ENCODE measurements around the gene GPR17.

The GPR17 gene

GRCh38 chr2:127643439-127644065 is 2.4 kb upstream of the GPR17 start:
- no peak for DNase-seq

DNA sequence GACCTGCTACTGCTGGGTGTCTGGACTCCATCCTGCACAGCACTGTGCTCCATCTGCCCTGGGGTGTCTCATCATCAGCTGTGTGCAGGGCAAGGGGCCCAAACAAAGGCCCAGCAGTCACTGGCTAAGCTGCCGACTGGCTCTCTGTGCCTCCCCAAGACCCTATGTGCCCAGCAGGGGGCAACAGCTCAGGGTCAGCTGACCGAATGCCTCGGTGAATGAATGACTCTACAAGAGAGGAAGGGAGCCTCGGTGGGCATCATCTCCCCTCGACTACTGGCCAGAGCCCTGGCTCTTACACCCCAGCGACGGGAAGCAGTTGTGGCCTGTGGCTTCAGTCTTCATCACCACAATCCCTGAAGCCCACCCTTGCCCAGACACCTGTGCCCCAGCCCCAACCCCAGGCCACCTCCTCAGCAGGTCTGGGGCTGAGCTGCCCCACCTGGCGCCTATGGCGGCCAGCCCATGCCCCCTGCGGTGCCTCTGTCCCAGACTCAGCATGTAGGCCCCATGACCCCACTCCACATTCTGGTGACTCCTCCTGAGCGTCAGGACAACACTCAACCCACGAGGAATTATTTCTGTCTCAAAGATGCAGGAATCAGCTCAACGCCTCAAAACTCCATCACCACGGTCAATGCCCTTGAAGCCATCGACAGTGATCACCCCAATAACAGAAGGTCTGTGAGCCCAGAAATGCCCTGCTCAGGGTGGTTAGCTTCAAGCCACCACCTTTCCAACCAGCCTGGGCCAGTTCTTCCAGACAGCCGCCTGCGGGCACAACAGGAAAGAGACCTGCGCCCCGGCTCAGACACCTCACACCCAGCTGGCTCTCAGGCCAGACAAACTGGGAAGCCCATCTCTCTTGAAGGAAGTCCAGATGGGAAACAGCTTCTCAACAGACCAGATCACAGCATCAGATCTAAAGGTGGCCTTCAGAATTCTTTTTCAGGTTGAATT is 1.6 kb upstream of the GPR17 start:
- no peak for DNase-seq

DNA sequence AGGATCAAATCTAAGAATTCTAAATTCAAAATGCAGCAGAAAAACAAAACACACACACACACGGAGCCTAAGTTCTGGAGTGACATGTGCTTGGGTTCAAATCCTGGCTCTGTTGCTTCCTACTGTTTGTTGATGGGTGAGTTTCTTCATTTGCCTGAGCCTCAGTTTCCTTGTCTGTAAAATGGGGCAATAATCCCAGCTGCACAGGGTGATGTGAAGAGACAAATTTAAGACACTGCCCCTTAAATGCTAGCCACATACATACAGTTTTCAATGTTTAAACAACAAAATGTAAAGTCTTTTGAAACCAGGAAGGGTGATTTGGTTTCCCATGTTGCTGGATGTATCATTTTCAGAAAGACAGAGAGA is 943 bp upstream of the GPR17 start:
- DNase-seq: no peak

GRCh38 chr2:127646487-127647241 is 711 bp downstream of the GPR17 start:
- no peak for DNase-seq

DNA sequence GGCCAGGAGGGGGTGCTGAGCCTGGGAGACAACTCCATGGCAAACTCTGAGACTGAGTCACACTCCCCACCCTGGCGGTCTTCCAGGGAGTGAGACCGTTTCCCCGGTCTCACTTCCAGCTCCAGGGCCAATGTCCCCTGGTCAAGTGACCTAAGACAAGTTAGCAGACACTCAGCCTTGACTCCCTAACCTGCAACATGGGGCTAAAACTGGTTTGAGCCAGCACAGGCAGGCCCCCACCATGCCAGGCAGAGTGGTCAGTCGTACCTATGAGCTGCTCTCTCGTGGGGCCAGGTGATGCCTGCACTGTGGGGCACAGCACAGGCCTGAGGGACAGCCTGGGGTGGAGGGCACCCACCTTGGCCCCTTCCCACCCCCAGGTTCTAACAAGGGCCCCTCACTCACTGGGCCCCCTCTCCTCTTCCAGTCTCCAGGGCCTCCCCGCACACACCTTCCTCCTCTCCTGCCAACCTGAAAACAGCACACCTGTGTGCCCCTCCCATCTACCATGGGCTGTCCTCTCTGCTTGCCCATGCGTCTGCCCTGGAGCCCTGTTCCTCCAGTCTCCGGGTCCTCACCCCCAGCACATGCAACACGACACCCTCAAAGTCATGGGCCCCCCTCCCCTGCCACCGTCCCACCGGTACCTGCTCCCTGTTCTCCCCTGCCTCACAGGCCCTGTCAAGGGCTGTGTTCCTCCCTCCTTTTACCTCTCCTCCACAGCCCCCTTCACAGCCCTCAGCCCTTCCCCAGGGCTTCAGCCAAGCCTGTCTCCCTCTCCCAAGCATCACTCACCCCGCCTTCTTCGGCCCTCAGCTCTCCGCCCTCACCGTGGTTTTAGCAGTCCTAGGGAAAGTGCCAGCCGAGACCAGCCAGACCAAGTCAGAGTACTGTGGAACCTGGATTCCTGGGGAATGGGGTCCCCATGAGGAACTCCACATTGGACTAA is 1.6 kb downstream of the GPR17 start:
- no peak for DNase-seq

- DNase-seq: no peak
These were observed 2.4 kb downstream of the GPR17 start for GRCh38 chr2:127648321-127648720.

- no peak for DNase-seq
These were observed 3.2 kb downstream of the GPR17 start for GRCh38 chr2:127649100-127649611.

DNA sequence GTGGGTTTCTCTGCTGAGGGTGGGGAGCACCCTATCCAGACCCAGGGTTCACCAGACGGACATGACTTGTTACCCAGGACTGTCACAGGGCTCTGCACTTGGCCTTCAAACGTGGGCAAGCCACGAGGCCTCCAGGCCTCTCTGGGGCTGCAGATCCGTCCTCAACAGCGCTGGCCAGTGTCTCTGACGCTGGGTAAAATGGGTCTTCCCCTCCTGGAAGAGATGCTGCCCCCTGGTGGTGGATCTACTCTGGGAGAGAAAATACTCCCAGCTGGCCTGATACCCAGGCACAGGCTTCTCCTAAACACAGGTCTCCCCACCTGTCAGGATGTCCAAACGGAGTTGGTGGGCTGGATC is 3.7 kb downstream of the GPR17 start:
- peak; percentile 73 for DNase-seq

GRCh38 chr2:127650041-127650784 is 4.3 kb downstream of the GPR17 start:
- no peak for DNase-seq

- no peak for DNase-seq
These were observed 4.9 kb downstream of the GPR17 start for GRCh38 chr2:127650785-127651380.

GRCh38 chr2:127651381-127651809 is 5.4 kb downstream of the GPR17 start:
- DNase-seq: no peak

DNA sequence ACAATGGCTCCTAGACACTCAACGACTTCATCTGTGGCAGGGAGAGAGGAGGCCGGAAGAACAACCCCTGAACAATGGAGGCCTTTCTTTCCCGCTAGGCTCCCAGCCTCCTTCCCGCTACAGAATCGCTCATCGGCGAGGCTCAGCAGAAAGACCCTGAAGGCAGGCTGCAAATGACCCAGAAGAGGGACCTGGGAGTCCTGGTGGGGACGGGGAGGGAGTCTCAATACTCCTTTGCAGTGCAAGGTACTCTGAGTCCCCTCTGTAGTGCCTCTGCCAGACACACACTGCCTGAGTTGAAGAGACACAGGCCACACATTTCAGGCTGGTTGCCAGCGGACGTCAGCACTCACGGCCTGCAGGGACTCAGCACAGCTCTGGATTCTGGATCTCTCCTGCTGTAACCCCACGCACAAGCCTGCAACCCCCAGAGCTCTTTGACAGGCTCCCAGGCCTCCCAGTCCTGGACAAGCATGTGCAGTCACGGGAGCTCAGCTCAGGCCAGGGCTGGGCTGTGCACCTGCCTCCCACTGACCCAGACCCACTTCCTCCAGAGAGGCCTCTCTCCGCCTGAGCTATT is 6.1 kb downstream of the GPR17 start:
- no peak for DNase-seq

- DNase-seq: no peak
These were observed 6.9 kb downstream of the GPR17 start for GRCh38 chr2:127652786-127653357.

GRCh38 chr2:127653421-127654083 is 7.6 kb downstream of the GPR17 start:
- no peak for DNase-seq

GRCh38 chr2:127654084-127654837 is 8.3 kb downstream of the GPR17 start:
- no peak for DNase-seq

DNA sequence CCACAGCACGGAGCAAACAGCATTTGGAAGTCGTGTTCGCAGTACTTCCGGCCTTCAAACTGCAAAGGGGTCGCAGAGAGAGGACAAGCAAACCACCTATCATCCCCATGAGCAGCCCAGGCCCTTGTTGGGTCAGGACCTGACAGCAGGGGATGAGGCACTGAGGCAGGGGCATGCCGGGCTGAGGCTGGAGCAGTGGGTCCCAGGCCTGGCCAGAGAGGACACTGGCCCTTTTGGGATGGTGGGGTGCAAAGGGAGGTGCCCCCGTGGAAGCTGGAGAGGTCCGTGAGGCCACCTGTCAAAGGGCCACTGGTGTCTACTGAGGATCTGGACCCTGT is 8.9 kb downstream of the GPR17 start:
- DNase-seq: no peak

- no peak for DNase-seq
These were observed 9.5 kb downstream of the GPR17 start for GRCh38 chr2:127655209-127656073.

Data from activated CD4-positive, alpha-beta T cell treated with anti-CD3 and anti-CD28 coated beads for 1 hour (primary cell).